Measurements from ENCODE around the gene SLC9A1.

The SLC9A1 gene

GRCh38 chr1:27053977-27054753 lies 100.8 kb downstream of the SLC9A1 start:
- DNase-seq = no peak
- intact Hi-C loops (cut with DNase I) = no loop called here

GRCh38 chr1:27052527-27052926 lies 102.4 kb downstream of the SLC9A1 start:
- intact Hi-C loops (cut with DNase I) = no loop called here
- no peak for DNase-seq

- intact Hi-C loops (cut with DNase I) = loop anchor here (10.0 kb wide), 1 partner anchor 235 kb away; no protein-coding TSS in a partner anchor
- DNase-seq = no peak
Measured at GRCh38 chr1:27049607-27050006, 105.3 kb downstream of the SLC9A1 start.

GRCh38 chr1:27049100-27049499 lies 105.8 kb downstream of the SLC9A1 start:
- intact Hi-C loops (cut with DNase I) = loop anchor here (10.0 kb wide), 1 partner anchor 236 kb away; no protein-coding TSS in a partner anchor
- DNase-seq = no peak

All from head of caudate nucleus (tissue), 42 donors.